Right atrium auricular region (tissue), 2 donors: ENCODE data around the gene SFR1. TPM values are rescaled to one million over a fixed set of nuclear protein-coding genes. Genes with fewer than 3 reads are reported as not detected.

Experiments used
- DNase-seq: peaks from one replicate; pipeline ENCODE4 v3.0.0-alpha.2; 2019; ENCODE audit warnings: low spot score
- H3K27ac ChIP-seq, 2 donors: fragments of 200-600 bp; sonication (generic); 1 replicate in 1 of 2; 2 replicates in 1 of 2; pipeline ENCODE4 v1.5.1; 2016 to 2019
- H3K27me3 ChIP-seq, 2 donors: fragments of 200-600 bp; sonication (generic); one replicate each; pipeline versions ENCODE4 v1.5.1 to v1.6.0; 2017 to 2019
- H3K36me3 ChIP-seq: fragments of 200-600 bp; sonication (generic); one replicate; pipeline ENCODE4 v1.5.1; 2016
- H3K4me1 ChIP-seq, 2 donors: fragments of 200-600 bp; sonication (generic); one replicate each; pipeline versions ENCODE4 v1.5.1 to v1.6.0; 2017 to 2019
- H3K4me3 ChIP-seq, 2 donors: fragments of 200-600 bp; sonication (generic); 1 replicate in 1 of 2; 2 replicates in 1 of 2; pipeline ENCODE4 v1.5.1; 2017 to 2019; ENCODE audit warnings: mild to moderate bottlenecking in 1 of 2, moderate library complexity in 1 of 2
- H3K9me3 ChIP-seq, 2 donors: fragments of 200-600 bp; sonication (generic); one replicate each; pipeline ENCODE4 v1.5.1; 2019
- total RNA-seq, 2 donors: library from RNA; depleted of rRNA; stranded (reverse); fragments of >200 nt; gene quantifications; one replicate each; pipeline ENCODE4 v1.1.0, GENCODE V29; 2016
- TF ChIP-seq, protein P1 (sequence below), 2 donors: fragments of 200-600 bp; sonication (generic); IDR thresholded peaks; one replicate each; pipeline ENCODE4 v1.5.1; 2019; ENCODE audit warnings: antibody characterized with exemption in 2 of 2

SFR1 gene
- total RNA-seq, 2 donors from 2014 or later, result 5.3 to 6.0 TPM

DNA sequence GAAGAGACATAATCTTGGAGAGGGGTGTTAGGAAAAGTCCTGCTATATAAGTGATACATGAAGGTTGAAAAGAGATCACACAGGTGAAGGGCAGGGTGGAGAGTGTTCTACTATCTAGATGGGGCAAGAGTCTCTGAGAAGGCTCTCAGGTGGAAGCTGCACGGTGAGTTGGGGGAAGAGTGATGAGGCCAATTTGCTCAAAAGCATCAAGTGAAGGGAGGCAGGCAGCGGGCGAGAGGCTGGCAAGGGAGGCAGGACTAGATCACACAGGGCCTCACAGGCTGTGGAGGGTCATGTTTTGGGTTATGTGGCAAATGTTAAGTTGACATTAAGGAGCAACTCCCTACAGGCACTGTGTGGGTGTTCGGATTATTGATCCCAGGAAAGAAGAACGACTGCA, 33.7 kb upstream of the SFR1 start:
- Histone ChIP-seq H3K9me3 (no peaks in the 10 kb centered on the region), H3K4me1 (no peaks in the 10 kb centered on the region), H3K27me3 (no peaks in the 10 kb centered on the region), H3K4me3 (no peak overlapping the region), H3K36me3 (no peaks in the 10 kb centered on the region), H3K27ac (no peak overlapping the region)
- TF ChIP-seq, protein P1, sequence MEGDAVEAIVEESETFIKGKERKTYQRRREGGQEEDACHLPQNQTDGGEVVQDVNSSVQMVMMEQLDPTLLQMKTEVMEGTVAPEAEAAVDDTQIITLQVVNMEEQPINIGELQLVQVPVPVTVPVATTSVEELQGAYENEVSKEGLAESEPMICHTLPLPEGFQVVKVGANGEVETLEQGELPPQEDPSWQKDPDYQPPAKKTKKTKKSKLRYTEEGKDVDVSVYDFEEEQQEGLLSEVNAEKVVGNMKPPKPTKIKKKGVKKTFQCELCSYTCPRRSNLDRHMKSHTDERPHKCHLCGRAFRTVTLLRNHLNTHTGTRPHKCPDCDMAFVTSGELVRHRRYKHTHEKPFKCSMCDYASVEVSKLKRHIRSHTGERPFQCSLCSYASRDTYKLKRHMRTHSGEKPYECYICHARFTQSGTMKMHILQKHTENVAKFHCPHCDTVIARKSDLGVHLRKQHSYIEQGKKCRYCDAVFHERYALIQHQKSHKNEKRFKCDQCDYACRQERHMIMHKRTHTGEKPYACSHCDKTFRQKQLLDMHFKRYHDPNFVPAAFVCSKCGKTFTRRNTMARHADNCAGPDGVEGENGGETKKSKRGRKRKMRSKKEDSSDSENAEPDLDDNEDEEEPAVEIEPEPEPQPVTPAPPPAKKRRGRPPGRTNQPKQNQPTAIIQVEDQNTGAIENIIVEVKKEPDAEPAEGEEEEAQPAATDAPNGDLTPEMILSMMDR (IDR thresholded peaks at IDR 0.05), result no peak
- no peak for DNase-seq

- Histone ChIP-seq H3K9me3 (no peaks in the 10 kb centered on the region), H3K27me3 (no peaks in the 10 kb centered on the region), H3K36me3 (no peaks in the 10 kb centered on the region), H3K4me3 (no peak overlapping the region), H3K4me1 (no peaks in the 10 kb centered on the region), H3K27ac (no peak overlapping the region)
- no peak for DNase-seq
- TF ChIP-seq, protein P1 (IDR thresholded peaks at IDR 0.05), result no peak
Measured at GRCh38 chr10:104089621-104090020, 32.4 kb upstream of the SFR1 start.

DNA sequence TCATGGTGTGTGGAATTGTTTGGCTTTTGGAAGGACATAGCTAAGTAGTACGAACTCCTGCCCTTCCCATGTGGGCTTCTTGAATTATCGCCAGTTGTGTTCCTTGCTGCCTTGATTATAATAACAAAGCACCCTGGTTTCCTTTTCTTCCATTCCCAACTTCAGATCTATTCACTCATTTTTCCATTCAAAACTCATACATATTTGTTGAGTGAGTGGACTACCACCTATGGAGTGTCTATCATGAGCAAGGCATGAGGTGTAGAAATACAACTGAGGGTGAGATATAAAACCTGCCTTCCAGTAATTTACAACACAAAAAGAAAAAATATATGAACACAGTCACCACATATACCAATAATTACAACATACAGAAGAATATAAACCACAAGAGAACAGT, 31.4 kb upstream of the SFR1 start:
- H3K36me3 ChIP-seq, result no peaks in the 10 kb centered on the region
- TF ChIP-seq, protein P1 (IDR thresholded peaks at IDR 0.05), result no peak
- H3K27ac ChIP-seq, result no peak overlapping the region
- H3K27me3 ChIP-seq, result no peaks in the 10 kb centered on the region
- DNase-seq, result no peak
- no peaks in the 10 kb centered on the region for H3K9me3 ChIP-seq
- no peaks in the 10 kb centered on the region for H3K4me1 ChIP-seq
- no peak overlapping the region for H3K4me3 ChIP-seq

- no peaks in the 10 kb centered on the region for H3K27me3 ChIP-seq
- no peaks in the 10 kb centered on the region for H3K4me1 ChIP-seq
- DNase-seq, result no peak
- TF ChIP-seq, protein P1 (IDR thresholded peaks at IDR 0.05), result no peak
- H3K9me3 ChIP-seq, result no peaks in the 10 kb centered on the region
- no peak overlapping the region for H3K27ac ChIP-seq
- no peaks in the 10 kb centered on the region for H3K36me3 ChIP-seq
- H3K4me3 ChIP-seq, result no peak overlapping the region
Measured at GRCh38 chr10:104092749-104093148, 29.2 kb upstream of the SFR1 start.

DNA sequence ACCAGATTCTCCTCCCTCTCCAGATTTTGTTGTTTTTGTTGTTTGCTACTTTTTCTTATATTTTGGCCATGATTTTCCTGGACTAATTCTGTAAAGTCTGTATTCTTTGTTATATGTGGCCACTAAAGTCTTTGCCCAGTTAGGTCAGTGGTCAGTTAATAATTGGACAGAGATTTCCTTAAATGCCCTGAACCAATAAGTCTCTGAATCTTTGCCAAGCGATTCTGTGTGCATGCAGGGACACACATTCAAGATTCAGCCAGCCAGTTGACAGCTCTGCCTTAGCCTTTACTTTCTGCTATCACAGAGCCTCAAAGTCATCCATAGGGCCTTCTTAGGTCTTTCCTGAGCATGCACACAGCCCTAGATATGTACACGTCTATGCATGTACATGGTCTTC, 25.3 kb upstream of the SFR1 start:
- H3K4me3 ChIP-seq, result no peak overlapping the region
- no peak overlapping the region for H3K27ac ChIP-seq
- TF ChIP-seq, protein P1 (IDR thresholded peaks at IDR 0.05), result no peak
- no peaks in the 10 kb centered on the region for H3K9me3 ChIP-seq
- H3K27me3 ChIP-seq, result no peaks in the 10 kb centered on the region
- H3K36me3 ChIP-seq, result no peaks in the 10 kb centered on the region
- no peaks in the 10 kb centered on the region for H3K4me1 ChIP-seq
- DNase-seq, result no peak

DNA sequence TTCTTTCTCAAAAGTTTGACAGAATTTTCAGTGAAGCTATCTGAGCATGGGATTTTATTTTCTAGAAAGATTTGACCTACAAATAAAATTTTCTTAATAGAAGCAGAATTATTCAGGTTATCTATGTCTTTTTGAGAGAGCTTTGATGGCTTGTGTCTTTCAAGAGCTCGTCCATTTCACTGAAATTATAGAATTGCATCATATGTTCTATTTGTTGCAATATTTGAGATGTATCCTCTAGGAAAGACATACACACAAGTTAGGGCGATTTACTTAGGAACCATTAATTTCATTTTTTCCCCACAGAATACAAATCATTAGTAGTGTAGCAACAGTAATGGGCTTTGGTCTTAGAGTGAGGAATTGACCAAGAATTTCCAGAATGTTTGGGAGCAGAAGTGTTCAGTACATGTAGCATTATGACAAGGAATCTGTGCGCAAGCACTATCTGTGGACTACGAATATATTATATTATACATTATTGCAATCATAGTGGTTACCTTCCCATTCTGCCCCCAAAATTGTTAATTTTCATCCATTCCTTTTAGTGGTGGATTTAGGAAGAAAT, 23.5 kb upstream of the SFR1 start:
- Histone ChIP-seq H3K27me3 (no peaks in the 10 kb centered on the region), H3K9me3 (no peaks in the 10 kb centered on the region), H3K4me1 (no peaks in the 10 kb centered on the region), H3K27ac (no peak overlapping the region), H3K4me3 (no peak overlapping the region), H3K36me3 (no peaks in the 10 kb centered on the region)
- no peak for DNase-seq
- TF ChIP-seq, protein P1 (IDR thresholded peaks at IDR 0.05), result no peak
